ENCODE measurements around the gene ULK2.

DNA sequence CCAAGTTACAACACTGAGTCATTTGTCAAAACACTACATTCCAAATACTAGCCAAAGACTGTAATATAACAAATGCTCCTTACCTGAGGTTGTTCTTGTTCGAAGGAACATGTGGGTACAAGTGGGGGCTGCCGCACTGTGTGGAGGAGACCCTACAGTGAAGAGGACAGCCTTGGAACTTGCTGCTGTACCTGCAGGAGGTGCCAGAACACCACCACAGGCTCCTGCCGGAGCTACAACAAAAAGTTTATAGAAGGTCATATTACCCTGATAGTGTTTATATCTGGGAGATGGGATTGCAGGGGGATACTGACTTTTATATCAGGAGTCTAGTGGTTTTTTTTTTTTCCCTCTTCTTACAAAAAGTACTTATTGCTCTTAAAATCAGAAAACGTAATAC lies 81.9 kb downstream of the ULK2 start:
- no peak for TF ChIP-seq ZNF423 (CRISPR knock-in tag; IDR thresholded peaks at IDR 0.05)
- TF ChIP-seq, protein P1, sequence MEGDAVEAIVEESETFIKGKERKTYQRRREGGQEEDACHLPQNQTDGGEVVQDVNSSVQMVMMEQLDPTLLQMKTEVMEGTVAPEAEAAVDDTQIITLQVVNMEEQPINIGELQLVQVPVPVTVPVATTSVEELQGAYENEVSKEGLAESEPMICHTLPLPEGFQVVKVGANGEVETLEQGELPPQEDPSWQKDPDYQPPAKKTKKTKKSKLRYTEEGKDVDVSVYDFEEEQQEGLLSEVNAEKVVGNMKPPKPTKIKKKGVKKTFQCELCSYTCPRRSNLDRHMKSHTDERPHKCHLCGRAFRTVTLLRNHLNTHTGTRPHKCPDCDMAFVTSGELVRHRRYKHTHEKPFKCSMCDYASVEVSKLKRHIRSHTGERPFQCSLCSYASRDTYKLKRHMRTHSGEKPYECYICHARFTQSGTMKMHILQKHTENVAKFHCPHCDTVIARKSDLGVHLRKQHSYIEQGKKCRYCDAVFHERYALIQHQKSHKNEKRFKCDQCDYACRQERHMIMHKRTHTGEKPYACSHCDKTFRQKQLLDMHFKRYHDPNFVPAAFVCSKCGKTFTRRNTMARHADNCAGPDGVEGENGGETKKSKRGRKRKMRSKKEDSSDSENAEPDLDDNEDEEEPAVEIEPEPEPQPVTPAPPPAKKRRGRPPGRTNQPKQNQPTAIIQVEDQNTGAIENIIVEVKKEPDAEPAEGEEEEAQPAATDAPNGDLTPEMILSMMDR (IDR thresholded peaks at IDR 0.05) = no peak
- TF ChIP-seq ESRRA (CRISPR knock-in tag; IDR thresholded peaks at IDR 0.05; ENCODE audit: borderline replicate concordance) = no peak
- no peak for TF ChIP-seq NFATC4 (CRISPR knock-in tag; IDR thresholded peaks at IDR 0.05)
